Activated CD4-positive, CD25-positive, alpha-beta regulatory T cell treated with anti-CD3 and anti-CD28 coated beads, Interleukin-2, amount 50 U/mL, for 16 hours (primary cell): ENCODE data around the gene MED31.
"Not testable (repeated sequence)": the region's sequence is repeated elsewhere in the genome, so short reads cannot be mapped to it uniquely, and the experiment has no call there.

Experiments
- DNase-seq: peaks from one replicate; pipeline ENCODE4 v3.0.0-alpha.2; 2020; ENCODE audit warnings: low read depth, low spot score

Gene MED31

DNA sequence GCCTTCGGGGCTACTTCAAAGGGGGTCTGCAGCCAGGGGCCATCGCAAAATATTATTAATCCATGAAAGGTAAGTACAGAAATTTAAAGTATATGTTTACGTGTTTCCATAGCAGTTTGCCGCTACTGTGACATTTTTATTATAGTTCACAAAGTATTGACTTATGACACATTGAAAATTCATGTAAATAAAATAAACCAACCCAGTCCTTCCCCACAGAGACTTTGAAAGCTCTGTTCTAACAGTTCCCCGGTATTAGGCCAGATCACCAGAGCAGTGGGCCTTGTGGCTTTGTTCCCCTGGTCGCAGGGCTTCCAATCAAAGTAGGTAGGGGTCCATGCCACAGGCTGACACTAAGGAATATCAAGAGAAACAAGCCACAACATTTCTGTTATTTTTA is 24.8 kb downstream of the MED31 start:
- no peak for DNase-seq

GRCh38 chr17:6623941-6624340 is 27.5 kb downstream of the MED31 start:
- no peak for DNase-seq

GRCh38 chr17:6611231-6611630 is 40.2 kb downstream of the MED31 start:
- no peak for DNase-seq

- no peak for DNase-seq
These were observed 41.4 kb downstream of the MED31 start for GRCh38 chr17:6610011-6610410.

DNA sequence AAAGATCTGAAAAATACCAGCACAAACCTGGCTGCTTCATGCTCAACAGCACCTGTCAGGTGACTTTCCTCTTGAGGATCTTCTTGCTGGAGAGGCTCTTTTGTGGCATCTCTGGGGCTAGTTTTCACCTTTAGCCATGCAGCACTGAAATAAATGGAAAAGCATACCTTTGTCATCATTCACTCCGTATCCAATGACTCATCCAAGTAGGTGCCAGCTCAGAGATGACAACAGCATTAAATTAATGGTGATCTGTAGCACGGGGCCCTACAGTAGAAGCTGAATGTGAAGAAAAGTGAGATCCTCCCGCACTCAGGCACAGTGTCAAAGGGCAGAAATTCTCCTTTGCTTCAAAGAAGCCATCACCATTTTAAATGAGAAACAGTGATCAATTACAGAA is 43.1 kb downstream of the MED31 start:
- DNase-seq, result no peak

DNA sequence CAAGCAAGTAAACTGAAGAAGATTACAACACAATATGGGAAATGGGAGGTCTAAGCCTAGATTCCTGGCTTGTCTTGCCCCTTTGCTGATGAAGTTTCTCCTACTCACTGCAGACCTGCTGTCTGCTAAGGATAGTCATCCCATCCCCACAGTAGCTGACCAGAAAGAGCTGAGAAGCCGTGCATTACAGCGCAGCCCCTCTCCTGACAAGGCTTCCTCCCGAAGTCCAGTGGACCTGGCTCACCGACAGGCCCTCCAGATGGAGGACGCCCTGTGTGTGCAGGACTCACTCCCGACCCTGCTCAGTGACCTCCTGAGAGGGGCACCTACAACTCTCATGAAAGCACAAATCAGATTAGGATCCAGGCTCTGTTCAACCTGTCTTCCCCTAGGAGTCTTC is 46.3 kb downstream of the MED31 start:
- no peak for DNase-seq

DNA sequence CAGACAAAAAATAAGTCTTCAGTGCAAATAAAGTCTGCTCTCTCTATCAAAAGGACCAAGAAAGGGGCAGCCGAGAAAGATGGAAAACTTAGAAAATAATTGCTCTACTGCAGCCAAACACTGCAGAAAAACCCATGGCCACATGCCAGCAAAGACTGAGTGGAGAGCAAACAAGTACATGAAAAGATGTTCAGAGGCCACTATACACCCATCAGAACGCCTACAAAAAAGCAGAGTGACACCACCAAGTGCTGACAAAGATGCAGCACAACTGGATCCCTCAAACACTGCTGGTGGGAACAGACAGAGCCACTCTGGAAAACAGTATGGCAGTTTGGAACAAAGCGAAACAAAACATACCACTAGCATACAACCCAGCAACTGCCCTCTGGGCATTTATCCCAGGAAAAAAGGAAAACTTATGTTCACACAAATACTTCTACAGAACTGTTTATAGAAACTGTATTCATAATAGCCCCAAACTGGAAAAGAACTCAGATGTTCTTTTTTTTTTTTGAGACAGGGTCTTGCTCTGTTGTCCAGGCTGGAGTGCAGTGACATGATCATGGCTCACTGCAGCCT is 47.6 kb downstream of the MED31 start:
- no peak for DNase-seq

GRCh38 chr17:6602141-6602540 is 49.3 kb downstream of the MED31 start:
- no peak for DNase-seq

- no peak for DNase-seq
These were observed 52.0 kb downstream of the MED31 start for GRCh38 chr17:6599364-6599763.

GRCh38 chr17:6597727-6598126 is 53.7 kb downstream of the MED31 start:
- no peak for DNase-seq

DNA sequence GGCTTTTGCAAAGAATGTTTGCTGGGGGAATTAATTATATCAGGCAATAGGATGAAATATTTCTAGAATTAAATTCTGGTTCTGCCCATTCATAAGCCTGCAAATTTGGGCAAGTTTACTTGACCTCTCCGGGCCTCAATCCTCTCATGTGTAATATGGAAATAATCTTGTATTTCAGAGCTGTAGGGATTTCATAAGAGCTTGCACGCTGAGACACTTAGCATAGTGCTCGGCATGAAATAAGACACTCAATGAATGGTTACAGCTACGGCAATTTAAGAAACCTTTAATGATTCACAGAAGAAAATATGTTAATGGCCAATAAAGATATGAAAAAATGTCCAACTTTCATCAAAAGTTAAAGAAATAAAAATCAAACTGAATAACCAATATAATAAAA is 54.5 kb downstream of the MED31 start:
- DNase-seq, result no peak

DNA sequence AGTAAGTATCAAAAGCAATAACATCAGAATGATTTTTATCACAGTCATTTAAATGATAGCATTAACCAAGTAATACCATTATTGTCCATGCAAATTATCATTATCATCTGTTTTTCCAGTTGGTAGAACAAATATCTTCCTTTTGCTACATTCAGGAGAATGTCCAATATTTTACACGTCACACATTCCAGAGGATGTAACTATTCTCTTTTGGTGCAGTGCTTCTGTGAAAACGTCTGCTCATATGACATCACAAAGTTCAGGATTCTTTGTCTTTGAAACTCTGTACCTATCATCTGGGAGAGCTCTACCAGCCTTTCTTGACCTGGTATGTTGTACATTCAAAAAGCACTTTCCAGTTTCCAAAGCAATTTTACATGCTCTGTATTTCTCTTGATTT is 54.9 kb downstream of the MED31 start:
- DNase-seq, result no peak

DNA sequence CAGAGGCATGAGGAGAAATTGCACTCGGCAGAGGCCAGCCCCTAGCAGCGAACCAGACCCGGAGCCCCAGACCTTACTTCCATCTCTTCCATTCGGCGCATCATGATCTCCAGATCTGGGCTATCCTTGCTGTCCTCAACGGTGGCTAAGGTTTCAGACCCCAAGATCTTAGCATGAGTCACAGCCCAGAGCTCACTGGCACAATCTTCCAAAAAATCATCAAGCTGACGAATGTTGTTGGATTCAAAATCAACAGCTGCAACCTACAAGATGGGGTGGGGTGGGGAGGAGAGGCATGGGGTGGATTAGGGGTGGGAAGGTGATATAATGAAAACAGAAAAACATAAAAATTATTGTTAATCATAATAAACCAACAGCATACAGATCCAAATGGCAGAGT is 55.3 kb downstream of the MED31 start:
- no peak for DNase-seq

GRCh38 chr17:6593371-6593770 is 58.0 kb downstream of the MED31 start:
- DNase-seq, result not testable (repeated sequence)
